ENCODE measurements around the gene PBX3. TPM values are rescaled to one million over a fixed set of nuclear protein-coding genes. Genes with fewer than 3 reads are reported as not detected.

PBX3 gene
- total and polyA plus RNA-seq, 10 of the 15 experiments (the other 5 are each of a cell fraction or from before 2014, with no cell fraction given), result 6.7 to 146 (median 22.2) TPM

DNA sequence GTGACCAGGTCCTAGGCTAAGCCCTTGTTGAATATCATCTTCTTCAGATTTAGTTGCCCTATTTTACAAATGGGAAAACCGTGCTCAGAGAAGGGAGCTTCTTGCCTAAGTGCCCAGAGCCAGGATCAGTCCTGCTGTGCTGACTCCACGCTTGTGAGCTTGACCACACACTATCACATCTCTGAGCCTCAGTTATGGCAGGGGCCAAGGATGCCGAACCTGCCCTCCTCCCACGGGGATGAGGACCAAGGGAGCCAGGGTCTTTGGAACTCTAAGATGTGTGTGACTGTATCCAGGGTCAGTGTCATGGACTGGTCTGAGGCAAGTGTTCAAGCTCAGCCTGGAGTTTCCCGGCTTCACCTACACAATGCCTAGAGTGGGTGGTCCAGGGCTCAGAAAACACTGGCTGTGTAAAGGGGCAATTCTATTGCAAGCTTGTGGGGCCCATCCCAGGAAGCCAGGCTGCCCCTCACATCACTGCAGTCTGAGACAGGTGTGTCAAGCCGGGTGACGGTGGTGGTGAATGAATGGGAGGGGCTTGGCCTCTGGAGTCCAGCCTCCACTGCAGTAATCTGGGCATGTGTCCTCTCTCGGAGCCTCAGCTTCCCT, 235.7 kb downstream of the PBX3 start:
- no peaks in the 10 kb centered on the region for H3K79me2 ChIP-seq (ENCODE audit: control insufficient read depth, insufficient read depth, low read length)
- ChIA-PET POLR2A (no interaction called here), CTCF (no interaction called here), SMC1A (ENCODE audit: uncharacterized antibody, unreplicated experiment) (no interaction called here), RAD21 (ENCODE audit: unreplicated experiment) (no interaction called here)
- no peak overlapping the region for H3K4me3 ChIP-seq
- WGBS (ENCODE audit: insufficient coverage, insufficient replicate concordance, low lambda C conversion rate, missing lambda C conversion rate), result 29% methylated on average over 8 of the region's 8 CpGs
- peaks cover 2% of the 10 kb centered on the region; the same call in 2 of the 3 replicates for H3K9me3 ChIP-seq (replicated peaks; ENCODE audit: control insufficient read depth, insufficient read depth, low read length)
- H3K36me3 ChIP-seq (ENCODE audit: control insufficient read depth in 2 of 2, insufficient read depth in 2 of 2, low read length in 1 of 2), result no peaks in the 10 kb centered on the region
- no peaks in the 10 kb centered on the region for H3K27me3 ChIP-seq (replicated peaks in 1 of 2; ENCODE audit: control insufficient read depth in 2 of 2, insufficient read depth in 2 of 2, low read length in 1 of 2)
- H2AFZ ChIP-seq (ENCODE audit: control insufficient read depth, low read depth, low read length), result no peak overlapping the region
- no peak overlapping the region for H3K9ac ChIP-seq (ENCODE audit: control insufficient read depth, insufficient read depth, low read length)
- H3K4me1 ChIP-seq (ENCODE audit: control insufficient read depth, insufficient read depth, low read length), result no peaks in the 10 kb centered on the region
- no peak overlapping the region for H3K27ac ChIP-seq (ENCODE audit: control insufficient read depth, insufficient read depth)
- intact Hi-C loops (cut with micrococcal nuclease; ENCODE audit: unreplicated experiment) (no loop called here), in situ Hi-C loops (cut with MboI) (no loop called here)
- H3K4me2 ChIP-seq (ENCODE audit: control insufficient read depth, insufficient read depth), result no peak overlapping the region
- H4K20me1 ChIP-seq (ENCODE audit: control insufficient read depth, insufficient read depth), result no peaks in the 10 kb centered on the region
- ATAC-seq (no peak), FAIRE-seq (no peak), DNase-seq (ENCODE audit: low read depth, low spot score) (no peak)
- TF ChIP-seq ZNF207 (IDR thresholded peaks at IDR 0.05; ENCODE audit: borderline replicate concordance) (no peak), CBFB (IDR thresholded peaks at IDR 0.05; ENCODE audit: low read depth) (no peak), JUNB (IDR thresholded peaks at IDR 0.05) (no peak), KDM1A (IDR thresholded peaks at IDR 0.05; ENCODE audit: borderline replicate concordance) (no peak), PML (IDR thresholded peaks at IDR 0.05; ENCODE audit: low read length) (no peak), ZBTB40 (IDR thresholded peaks at IDR 0.05; ENCODE audit: borderline replicate concordance) (no peak)
- TF ChIP-seq, protein P1, sequence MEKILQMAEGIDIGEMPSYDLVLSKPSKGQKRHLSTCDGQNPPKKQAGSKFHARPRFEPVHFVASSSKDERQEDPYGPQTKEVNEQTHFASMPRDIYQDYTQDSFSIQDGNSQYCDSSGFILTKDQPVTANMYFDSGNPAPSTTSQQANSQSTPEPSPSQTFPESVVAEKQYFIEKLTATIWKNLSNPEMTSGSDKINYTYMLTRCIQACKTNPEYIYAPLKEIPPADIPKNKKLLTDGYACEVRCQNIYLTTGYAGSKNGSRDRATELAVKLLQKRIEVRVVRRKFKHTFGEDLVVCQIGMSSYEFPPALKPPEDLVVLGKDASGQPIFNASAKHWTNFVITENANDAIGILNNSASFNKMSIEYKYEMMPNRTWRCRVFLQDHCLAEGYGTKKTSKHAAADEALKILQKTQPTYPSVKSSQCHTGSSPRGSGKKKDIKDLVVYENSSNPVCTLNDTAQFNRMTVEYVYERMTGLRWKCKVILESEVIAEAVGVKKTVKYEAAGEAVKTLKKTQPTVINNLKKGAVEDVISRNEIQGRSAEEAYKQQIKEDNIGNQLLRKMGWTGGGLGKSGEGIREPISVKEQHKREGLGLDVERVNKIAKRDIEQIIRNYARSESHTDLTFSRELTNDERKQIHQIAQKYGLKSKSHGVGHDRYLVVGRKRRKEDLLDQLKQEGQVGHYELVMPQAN (conservative IDR thresholded peaks at IDR 0.05), result no peak
- BruUV-seq (replicated peaks), result no TSS peak
